HEK293 (cell line): ENCODE measurements around the gene COL3A1.

Experiments
- SCRT2 ChIP-seq: fragments of 450-650 bp; formaldehyde crosslinking; IDR thresholded peaks from 2 replicates; pipeline ENCODE4 v1.5.1; 2016; ENCODE audit warnings: missing biosample characterization, missing genetic modification characterization
- ZFP3 ChIP-seq: fragments of 450-650 bp; formaldehyde crosslinking; IDR thresholded peaks from 2 replicates; pipeline ENCODE4 v1.5.1; 2016; ENCODE audit warnings: low read depth, missing biosample characterization, missing genetic modification characterization
- ZNF274 ChIP-seq, 2 experiments: fragments of 200-500 bp in 1 of 2; fragments of 450-650 bp in 1 of 2; sonication (Bioruptor generic) in 1 of 2; formaldehyde crosslinking in 1 of 2; IDR thresholded peaks; 2 replicates each; pipeline versions ENCODE4 v1.5.1 to v1.6.1; 2014 to 2016; ENCODE audit warnings: borderline replicate concordance in 1 of 2, inconsistent platforms in 1 of 2, low read length in 1 of 2, missing biosample characterization in 1 of 2, missing genetic modification characterization in 1 of 2
- ZNF394 ChIP-seq: fragments of 450-650 bp; formaldehyde crosslinking; IDR thresholded peaks from 2 replicates; pipeline ENCODE4 v1.5.1; 2016; ENCODE audit warnings: missing biosample characterization, missing genetic modification characterization, mild to moderate bottlenecking, moderate library complexity, borderline replicate concordance
- TF ChIP-seq, protein P1 (sequence below): fragments of 450-650 bp; formaldehyde crosslinking; IDR thresholded peaks from 2 replicates; pipeline ENCODE4 v1.5.1; 2016; ENCODE audit warnings: missing biosample characterization, missing genetic modification characterization, low read depth
- TF ChIP-seq, protein P2 (sequence below): fragments of 450-650 bp; formaldehyde crosslinking; IDR thresholded peaks from 2 replicates; pipeline ENCODE4 v1.5.1; 2016; ENCODE audit warnings: missing biosample characterization, missing genetic modification characterization
- TF ChIP-seq, protein P3 (sequence below): fragments of 450-650 bp; formaldehyde crosslinking; IDR thresholded peaks from 2 replicates; pipeline ENCODE4 v1.5.1; 2016; ENCODE audit warnings: missing biosample characterization, missing genetic modification characterization
- TF ChIP-seq, protein P4 (sequence below): fragments of 450-650 bp; formaldehyde crosslinking; IDR thresholded peaks from 2 replicates; pipeline ENCODE4 v1.5.1; 2016; ENCODE audit warnings: missing biosample characterization, missing genetic modification characterization

DNA sequence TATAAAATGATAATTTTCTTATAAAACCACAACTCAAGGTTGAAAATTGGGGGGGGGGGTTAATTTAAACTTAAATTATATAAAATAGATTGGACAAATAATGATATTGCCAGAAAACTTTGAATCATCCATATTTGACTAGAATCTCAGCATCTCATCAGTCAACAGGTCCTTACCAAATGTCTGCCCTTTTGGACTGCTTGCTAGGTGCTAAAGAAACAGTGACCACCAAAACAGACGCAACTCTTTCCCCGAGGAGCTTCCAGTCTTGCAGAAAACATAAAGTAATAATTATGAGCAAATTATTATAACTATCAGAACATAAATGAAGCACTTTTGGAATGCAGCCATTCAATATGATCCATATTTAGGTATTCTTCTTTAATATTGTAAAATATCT lies 8.6 kb upstream of the COL3A1 start:
- TF ChIP-seq, protein P1, sequence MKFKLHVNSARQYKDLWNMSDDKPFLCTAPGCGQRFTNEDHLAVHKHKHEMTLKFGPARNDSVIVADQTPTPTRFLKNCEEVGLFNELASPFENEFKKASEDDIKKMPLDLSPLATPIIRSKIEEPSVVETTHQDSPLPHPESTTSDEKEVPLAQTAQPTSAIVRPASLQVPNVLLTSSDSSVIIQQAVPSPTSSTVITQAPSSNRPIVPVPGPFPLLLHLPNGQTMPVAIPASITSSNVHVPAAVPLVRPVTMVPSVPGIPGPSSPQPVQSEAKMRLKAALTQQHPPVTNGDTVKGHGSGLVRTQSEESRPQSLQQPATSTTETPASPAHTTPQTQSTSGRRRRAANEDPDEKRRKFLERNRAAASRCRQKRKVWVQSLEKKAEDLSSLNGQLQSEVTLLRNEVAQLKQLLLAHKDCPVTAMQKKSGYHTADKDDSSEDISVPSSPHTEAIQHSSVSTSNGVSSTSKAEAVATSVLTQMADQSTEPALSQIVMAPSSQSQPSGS (tag by site-specific recombination), result no peak
- TF ChIP-seq, protein P2, sequence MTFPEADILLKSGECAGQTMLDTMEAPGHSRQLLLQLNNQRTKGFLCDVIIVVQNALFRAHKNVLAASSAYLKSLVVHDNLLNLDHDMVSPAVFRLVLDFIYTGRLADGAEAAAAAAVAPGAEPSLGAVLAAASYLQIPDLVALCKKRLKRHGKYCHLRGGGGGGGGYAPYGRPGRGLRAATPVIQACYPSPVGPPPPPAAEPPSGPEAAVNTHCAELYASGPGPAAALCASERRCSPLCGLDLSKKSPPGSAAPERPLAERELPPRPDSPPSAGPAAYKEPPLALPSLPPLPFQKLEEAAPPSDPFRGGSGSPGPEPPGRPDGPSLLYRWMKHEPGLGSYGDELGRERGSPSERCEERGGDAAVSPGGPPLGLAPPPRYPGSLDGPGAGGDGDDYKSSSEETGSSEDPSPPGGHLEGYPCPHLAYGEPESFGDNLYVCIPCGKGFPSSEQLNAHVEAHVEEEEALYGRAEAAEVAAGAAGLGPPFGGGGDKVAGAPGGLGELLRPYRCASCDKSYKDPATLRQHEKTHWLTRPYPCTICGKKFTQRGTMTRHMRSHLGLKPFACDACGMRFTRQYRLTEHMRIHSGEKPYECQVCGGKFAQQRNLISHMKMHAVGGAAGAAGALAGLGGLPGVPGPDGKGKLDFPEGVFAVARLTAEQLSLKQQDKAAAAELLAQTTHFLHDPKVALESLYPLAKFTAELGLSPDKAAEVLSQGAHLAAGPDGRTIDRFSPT (tag by site-specific recombination), result no peak
- TF ChIP-seq, protein P3, sequence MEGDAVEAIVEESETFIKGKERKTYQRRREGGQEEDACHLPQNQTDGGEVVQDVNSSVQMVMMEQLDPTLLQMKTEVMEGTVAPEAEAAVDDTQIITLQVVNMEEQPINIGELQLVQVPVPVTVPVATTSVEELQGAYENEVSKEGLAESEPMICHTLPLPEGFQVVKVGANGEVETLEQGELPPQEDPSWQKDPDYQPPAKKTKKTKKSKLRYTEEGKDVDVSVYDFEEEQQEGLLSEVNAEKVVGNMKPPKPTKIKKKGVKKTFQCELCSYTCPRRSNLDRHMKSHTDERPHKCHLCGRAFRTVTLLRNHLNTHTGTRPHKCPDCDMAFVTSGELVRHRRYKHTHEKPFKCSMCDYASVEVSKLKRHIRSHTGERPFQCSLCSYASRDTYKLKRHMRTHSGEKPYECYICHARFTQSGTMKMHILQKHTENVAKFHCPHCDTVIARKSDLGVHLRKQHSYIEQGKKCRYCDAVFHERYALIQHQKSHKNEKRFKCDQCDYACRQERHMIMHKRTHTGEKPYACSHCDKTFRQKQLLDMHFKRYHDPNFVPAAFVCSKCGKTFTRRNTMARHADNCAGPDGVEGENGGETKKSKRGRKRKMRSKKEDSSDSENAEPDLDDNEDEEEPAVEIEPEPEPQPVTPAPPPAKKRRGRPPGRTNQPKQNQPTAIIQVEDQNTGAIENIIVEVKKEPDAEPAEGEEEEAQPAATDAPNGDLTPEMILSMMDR (tag by site-specific recombination), result no peak
- no peak for TF ChIP-seq SCRT2 (tag by site-specific recombination)
- no peak for TF ChIP-seq ZNF274 (IDR thresholded peaks at IDR 0.05; ENCODE audit: low read length)
- TF ChIP-seq ZNF274 (tag by site-specific recombination; IDR thresholded peaks at IDR 0.05; ENCODE audit: borderline replicate concordance), result no peak
- TF ChIP-seq ZFP3, result no peak
- TF ChIP-seq, protein P4, sequence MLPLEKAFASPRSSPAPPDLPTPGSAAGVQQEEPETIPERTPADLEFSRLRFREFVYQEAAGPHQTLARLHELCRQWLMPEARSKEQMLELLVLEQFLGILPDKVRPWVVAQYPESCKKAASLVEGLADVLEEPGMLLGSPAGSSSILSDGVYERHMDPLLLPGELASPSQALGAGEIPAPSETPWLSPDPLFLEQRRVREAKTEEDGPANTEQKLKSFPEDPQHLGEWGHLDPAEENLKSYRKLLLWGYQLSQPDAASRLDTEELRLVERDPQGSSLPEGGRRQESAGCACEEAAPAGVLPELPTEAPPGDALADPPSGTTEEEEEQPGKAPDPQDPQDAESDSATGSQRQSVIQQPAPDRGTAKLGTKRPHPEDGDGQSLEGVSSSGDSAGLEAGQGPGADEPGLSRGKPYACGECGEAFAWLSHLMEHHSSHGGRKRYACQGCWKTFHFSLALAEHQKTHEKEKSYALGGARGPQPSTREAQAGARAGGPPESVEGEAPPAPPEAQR (tag by site-specific recombination), result no peak
- no peak for TF ChIP-seq ZNF394 (tag by site-specific recombination)
